Caki2 (cell line): Measurements from ENCODE around the gene METTL24. TPM values are rescaled to one million over a fixed set of nuclear protein-coding genes. Genes with fewer than 3 reads are reported as not detected.
"Not testable (repeated sequence)": the region's sequence is repeated elsewhere in the genome, so short reads cannot be mapped to it uniquely, and the experiment has no call there.

ENCODE experiments used
- DNase-seq: peaks from one replicate; pipeline ENCODE4 v3.0.0-alpha.2; 2015; ENCODE audit warnings: low read depth
- in situ Hi-C: cut with HindIII; loops from 2 replicates; pipeline ENCODE4 v1.10.0; 2016; ENCODE audit warnings: low sequenced_read_pairs, low pct_unique_long_range_greater_than_20kb, mixed read lengths
- total RNA-seq: library from RNA; depleted of rRNA; stranded (reverse); fragments of >200 nt; shearing (Covaris generic); gene quantifications from 2 replicates; pipeline ENCODE4 v1.2.3, GENCODE V29; 2014; ENCODE audit warnings: low replicate concordance

METTL24 gene
- total RNA-seq, 1 experiment from 2014 or later = not detected

DNA sequence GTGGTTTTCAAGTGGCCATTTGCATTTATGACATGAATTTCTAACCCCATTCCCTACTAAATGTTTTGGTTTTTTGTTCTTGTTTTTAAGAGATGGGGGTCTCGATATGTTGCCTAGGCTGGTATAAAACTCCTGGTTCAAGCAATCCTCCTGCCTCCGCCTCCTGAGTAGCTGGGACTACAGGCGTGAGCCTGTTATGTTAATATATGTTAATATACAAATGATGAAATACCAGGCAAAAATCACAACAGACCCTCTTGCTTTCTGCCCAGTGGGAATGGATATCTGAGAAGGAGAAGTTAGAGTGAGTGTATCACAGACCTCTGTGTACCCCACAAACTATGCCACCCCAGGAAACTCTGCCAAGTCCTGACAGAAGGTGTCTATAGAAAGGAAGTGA lies 111.8 kb downstream of the METTL24 start:
- no peak for DNase-seq
- in situ Hi-C loops = no loop called here

DNA sequence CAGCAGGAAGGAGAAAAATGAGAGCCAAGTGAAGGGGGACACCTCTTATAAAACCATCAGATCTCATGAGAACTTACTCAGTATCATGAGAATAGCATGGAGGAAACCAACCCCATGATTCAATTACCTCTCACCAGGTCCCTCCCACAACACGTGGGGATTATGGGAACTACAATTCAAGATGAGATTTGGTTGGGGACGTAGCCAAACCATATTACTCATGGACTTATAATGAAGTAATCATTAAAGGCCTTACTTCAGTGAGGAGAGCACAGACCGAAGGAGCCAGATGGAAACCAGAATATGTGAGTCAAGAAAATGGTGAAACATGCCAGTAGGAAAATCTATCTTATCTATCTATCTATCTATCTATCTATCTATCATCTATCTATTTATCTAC lies 113.5 kb downstream of the METTL24 start:
- DNase-seq = not testable (repeated sequence)

DNA sequence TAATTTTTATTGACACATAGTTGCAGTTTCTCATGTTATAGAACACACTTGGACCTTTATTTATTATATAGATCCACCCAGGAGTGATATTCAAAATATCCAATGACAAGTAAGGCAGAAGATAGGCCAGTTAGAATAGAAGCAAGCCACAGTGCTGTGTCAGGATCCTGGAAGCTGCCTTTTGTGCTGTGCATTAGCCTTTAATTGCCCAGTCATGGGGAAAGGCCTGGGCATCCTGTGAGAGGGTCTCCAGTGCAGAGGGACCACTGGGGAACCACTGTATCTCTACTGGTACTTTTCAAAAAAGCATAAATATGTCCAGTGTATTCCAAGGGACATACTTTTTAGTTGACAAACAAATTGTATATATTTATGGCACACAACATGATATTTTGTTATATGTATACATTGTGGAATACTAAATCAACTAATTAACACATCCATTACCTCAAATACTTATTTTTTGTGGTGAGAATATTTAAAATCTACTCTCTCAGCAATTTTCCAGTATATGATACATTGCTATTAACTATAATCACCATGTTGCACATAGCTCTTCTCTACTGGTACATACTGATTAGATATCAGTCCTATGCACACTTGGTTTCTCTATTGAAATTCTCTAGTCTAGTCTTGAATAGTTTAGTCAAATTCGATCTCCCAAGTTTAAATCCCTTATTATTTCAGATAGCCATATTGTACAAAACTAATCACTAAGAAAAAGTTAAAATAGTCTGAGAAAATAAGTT lies 118.4 kb downstream of the METTL24 start:
- DNase-seq = no peak
- in situ Hi-C loops = no loop called here

More for the DNA sequence above, 113.5 kb downstream of the METTL24 start:
- in situ Hi-C loops = not testable (repeated sequence)

DNA sequence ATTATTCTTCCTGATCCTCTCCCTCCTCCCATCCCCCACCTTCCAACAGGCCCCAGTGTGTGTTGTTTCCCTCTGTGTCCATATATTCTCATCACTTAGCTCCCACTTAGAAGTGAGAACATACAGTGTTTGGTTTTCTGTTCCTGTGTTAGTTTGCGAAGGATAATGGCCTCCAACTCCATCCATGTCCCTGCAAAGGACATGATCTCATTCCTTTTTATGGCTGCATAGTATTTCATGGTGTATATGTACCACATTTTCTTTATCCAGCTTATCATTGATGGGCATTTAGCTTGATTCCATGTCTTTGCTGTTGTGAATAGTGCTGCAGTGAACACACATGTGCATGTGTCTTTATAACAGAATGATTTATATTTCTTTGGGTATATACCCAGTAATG lies 122.1 kb downstream of the METTL24 start:
- DNase-seq, in situ Hi-C loops: not testable (repeated sequence)

DNA sequence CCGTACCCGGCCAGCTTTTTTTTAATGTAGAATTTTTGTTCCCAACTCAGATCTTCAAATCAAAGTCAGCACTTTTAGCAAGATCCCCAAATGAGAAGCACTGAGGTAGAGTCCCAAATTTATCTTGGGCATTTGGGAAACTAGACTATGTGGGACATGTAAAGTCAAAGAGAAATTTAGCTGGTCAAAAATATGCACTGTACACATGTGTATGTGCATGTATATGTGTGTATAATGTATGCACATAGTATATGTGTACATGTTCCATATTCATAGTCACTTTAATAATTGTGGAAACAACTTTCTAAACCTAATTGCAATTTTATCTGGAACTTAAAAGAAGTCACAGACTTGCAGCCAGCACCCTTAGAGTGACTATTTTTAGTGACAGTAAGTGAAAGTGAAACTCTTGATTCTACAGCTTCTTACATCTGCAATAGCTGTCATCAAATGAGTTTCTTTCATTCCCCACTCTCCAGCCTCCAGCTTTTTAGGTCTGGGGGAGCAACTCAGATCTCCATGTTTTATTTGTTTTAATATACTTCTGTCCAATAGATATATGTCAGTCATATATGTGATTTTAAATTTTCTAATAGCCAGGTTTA lies 124.3 kb downstream of the METTL24 start:
- DNase-seq = no peak
- in situ Hi-C loops = no loop called here

DNA sequence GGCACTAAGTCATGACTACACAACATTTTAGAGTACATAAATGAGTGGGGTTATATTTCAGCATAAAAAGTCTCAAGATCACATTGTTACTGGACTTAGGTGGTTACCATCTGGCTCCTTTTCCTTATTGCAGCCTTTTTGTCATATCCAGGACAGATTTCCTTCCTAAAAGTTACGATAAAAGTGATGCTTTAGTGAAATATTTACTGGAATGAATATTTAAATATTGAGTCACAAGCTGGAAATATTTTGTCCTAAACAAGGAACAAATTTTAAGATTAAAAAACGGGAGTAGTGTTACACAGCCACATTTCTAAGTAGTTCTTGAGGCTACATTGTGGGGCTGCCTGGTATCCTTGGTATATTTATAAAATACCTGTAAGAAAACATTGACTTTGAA lies 125.7 kb downstream of the METTL24 start:
- DNase-seq = no peak
- in situ Hi-C loops = no loop called here

DNA sequence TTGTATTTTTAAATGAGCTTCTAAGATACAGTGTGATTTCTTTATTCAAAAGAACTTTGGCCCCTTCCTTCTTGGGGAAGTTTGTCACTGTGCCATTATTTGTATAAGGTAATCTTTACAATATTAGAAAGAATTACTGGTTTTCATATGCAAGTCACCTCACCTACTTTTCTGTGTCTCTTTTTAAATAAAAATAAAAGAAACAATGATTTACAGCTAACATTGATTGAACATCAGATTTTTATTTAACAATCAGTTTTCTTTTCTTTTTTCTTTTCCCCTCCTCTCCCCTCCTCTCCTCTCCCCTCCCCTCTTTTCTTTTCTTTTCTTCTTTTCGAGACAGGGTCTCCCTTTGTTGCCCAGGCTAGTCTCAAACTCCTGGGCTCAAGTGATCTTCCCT lies 131.9 kb downstream of the METTL24 start:
- in situ Hi-C loops = no loop called here
- no peak for DNase-seq

DNA sequence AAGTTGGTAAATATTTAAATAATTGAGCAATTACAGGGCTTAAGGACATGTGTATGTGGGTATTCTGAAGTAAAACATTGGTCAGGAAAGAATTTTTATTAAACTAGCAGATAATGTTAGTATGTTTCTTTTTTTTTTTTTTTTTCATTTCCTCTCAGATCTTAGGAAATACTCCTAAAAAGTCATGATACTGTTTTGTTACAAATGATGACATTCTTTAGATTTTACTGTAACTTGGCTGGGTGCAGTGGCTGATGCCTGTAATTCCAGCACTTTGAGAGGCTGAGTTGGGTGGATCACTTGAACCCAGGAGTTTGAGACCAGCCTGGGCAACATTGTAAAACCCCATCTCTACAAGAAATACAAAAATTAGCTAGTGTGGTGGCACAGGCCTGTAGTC lies 136.4 kb downstream of the METTL24 start:
- no peak for DNase-seq
- in situ Hi-C loops = no loop called here

DNA sequence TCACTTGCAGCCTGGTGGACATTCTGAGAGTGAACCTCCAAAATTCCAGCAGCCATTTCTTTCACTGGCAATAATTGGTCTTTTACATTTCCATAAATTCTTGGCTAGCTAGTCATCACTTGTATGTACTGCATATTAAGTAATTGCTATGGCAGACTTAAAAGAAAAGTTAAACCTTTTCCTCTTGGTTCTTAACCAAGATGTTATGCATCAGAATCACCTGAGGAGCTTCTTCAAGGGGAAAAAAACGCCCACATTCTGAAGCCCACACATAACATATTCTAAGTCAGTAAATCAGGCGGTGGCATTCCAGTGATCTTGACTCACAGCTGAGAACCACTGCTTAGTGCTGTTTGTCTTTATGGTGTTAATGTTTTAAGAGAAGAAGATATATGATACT lies 140.9 kb downstream of the METTL24 start:
- peak; percentile 91 for DNase-seq
- in situ Hi-C loops = no loop called here

DNA sequence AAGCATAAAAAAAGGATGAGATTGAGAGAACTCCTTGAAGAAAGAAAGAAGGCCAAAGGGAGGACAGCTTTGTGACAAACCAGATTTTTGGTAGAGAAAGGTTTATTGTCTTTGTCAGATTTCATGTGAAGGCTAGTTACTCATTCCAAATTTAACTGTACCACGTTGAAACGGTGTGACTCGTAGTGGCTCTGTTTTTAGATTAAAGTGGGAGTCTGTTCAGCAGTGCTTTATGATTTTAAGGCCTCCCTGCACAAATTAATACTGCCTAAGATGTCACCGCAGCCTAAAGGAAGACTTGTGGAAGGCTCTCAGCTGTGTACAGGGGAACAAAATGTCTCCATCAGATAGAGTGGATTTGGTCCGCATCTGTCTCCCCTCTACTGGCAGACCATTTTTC lies 142.0 kb downstream of the METTL24 start:
- in situ Hi-C loops = no loop called here
- DNase-seq = no peak

DNA sequence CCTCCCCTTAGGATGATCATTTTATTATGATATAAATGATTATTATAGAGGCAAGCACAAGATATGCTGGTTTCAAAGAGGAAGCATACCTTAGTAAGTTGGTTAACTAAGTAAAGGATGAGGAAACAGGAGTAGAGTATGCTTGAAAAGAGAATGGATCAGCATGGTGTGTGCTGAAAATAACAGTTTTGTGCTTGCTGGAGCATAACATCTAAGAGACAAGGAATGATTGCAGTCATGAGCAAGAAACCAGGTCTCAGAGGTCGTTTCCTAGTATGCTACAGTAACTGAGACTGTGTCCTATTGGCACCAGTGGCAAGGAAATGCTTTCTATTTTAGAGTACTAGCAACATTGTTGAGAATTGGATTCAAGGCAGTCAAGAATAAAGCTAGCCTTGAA lies 143.8 kb downstream of the METTL24 start:
- DNase-seq = peak; percentile 56
- in situ Hi-C loops = no loop called here

DNA sequence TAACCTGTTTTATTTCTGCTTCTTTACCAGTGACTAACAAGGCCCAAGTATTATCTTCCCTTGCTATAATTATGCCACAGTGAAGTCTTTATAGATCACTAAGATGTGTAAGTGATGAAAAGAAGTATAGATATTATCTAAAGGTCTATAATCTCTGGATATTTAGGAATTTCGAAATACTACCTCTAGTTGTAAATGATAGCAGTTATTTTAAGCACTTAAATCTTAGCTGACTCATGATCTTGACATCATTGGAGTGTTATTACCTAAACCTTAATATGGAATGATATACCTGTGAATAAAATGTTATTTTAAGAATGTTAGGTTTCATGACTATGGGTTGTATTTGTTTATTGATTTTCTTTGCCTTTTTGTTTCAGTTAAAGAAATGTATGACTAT lies 146.4 kb downstream of the METTL24 start:
- in situ Hi-C loops = no loop called here

DNA sequence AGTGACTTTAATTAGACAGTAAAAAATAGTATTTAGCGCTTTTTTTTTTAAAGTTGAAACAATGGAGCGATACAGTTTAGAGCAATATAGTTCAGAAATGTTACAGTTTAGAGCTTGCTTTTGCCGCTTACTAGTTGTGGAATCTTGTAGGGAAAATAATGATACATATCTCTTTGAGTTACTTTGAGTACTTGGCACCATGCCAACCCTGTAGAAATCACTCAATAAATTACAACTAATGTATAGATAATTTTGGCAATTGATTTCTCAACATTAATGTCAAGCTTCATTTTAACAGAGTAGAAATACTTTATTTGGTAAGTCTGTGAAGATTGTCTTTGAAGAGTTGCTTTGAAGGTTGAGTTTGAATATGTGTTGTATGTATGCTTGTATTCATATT lies 150.5 kb downstream of the METTL24 start:
- in situ Hi-C loops = no loop called here
- no peak for DNase-seq

More for the DNA sequence above, 146.4 kb downstream of the METTL24 start:
- DNase-seq = no peak

DNA sequence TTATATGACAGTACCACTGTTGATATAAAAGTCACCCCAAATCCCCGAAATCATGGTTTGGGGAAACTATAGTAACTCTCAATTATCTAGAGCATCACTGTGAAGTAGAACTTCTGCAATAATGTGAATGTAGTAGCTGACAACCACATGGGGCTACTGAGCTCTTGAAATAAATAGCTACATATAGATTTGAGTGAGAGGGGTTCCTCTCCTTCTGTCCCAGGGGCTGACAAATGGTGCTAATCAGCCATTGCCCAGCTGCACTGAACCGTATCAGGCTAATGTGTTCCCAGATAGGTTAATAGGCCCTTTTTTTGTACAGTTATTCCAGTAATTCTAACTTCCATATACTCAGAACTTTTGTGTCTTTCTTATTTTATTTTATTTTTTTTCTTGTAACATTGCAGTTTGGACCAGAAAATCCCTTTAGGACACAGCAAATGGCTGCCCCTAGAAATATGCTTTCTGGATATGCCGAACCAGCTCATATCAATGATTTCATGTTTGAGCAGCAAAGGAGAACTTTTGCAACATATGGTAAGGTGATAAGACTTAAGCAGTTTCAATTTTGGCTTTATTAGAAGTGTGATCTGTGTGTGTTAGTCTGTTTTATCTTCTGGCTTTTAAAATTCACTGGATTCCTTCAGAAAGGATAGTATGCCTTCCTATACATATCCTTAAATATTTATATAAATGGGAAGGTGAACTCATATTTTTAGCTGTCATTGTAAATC lies 156.8 kb downstream of the METTL24 start:
- DNase-seq = no peak
- in situ Hi-C loops = no loop called here

DNA sequence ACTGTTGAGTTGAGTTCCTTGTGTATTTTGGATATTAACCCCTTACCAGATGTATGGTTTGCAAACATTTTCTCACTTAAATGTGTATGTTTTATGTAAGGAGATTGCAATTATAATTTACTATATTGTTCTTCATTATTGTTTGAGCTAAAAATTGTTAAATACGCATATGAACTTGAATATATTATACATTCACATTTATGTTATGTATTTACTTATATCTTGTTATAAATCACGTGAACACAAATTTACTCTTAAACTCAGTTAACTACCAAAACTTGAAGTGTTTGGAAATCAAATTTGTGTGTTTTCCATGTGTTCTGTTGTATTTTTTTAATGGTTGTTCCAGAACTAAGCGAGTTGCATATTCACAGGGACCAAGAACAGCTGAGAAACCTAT lies 159.6 kb downstream of the METTL24 start:
- DNase-seq = no peak
- in situ Hi-C loops = no loop called here

DNA sequence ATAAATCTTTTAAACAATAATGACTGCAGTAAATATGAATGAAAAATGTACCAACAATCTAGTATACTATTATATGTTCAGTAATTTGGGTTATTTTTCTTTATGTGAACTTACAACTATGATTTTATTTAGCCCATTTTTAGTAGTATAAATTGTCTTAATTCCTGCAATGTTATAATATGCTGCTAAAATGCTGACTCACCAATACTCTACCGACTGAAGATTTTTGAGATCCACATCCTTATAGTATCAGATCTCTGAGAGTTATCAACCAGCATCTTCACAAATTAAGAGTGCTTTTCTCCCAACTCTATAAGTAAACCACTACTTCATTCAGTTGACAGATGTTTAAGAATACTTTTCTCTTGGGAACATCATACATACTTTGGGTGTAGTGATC lies 161.3 kb downstream of the METTL24 start:
- in situ Hi-C loops = no loop called here

DNA sequence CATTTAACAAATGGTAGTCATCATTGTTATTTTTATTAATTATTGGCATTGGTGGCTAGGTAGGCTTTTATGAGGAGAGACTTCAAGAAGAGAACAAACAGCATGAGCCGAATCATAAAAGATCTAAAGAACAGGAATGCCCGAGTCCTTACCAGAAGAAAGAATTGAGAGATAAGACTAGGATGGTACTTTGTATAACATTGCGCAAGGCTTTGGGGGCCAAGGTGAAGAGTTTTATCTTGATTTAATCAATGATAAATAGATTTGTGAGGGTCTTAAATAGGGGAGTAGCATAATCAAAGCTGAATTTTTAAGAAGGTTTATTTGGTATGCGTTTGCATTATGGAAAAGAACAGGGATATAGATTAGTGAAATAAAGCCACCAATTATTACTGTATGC lies 162.5 kb downstream of the METTL24 start:
- in situ Hi-C loops = no loop called here
- no peak for DNase-seq

More for the DNA sequence above, 161.3 kb downstream of the METTL24 start:
- no peak for DNase-seq
